Measurements from ENCODE around the gene APP.

- TF ChIP-seq CTCF (IDR thresholded peaks at IDR 0.05) (no peak), POLR2A (IDR thresholded peaks at IDR 0.05) (no peak)
These were observed 33.9 kb downstream of the APP start for GRCh38 chr21:26136671-26137070.
